Thyroid gland (tissue), 4 donors: Measurements from ENCODE around the gene BCL2L1.

ENCODE experiments used
- POLR2A ChIP-seq, 2 donors: fragments of 450-650 bp; IDR thresholded peaks; one replicate each; pipeline ENCODE4 v1.6.1; 2017; ENCODE audit warnings: antibody characterized with exemption in 2 of 2, mild to moderate bottlenecking in 2 of 2, moderate library complexity in 1 of 2
- TF ChIP-seq, protein P1 (sequence below), 6 experiments: fragments of 200-600 bp in 3 of 6; fragments of 450-650 bp in 3 of 6; sonication (generic) in 3 of 6; IDR thresholded peaks; one replicate each; pipeline ENCODE4 v1.5.1; 2016 to 2019; ENCODE audit warnings: antibody characterized with exemption in 6 of 6, mild to moderate bottlenecking in 2 of 6, inconsistent platforms in 1 of 6, moderate library complexity in 1 of 6

DNA sequence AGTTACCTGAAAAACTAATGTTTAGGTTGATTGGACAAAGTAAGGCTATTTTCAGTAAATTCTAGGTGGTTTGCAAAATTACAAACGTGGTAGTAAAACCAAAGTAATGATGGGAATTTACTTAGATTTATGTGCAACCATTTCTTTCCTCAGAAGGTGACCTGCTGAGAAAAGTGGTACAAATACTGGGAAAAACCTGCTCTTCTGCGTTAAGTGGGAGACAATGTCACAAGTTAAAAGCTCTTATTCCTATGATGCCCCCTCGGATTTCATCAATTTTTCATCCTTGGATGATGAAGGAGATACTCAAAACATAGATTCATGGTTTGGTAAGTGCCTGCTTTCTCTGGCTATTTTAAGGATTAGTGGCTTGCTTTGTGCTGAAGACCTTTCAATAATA lies 34.6 kb upstream of the BCL2L1 start:
- TF ChIP-seq, protein P1, sequence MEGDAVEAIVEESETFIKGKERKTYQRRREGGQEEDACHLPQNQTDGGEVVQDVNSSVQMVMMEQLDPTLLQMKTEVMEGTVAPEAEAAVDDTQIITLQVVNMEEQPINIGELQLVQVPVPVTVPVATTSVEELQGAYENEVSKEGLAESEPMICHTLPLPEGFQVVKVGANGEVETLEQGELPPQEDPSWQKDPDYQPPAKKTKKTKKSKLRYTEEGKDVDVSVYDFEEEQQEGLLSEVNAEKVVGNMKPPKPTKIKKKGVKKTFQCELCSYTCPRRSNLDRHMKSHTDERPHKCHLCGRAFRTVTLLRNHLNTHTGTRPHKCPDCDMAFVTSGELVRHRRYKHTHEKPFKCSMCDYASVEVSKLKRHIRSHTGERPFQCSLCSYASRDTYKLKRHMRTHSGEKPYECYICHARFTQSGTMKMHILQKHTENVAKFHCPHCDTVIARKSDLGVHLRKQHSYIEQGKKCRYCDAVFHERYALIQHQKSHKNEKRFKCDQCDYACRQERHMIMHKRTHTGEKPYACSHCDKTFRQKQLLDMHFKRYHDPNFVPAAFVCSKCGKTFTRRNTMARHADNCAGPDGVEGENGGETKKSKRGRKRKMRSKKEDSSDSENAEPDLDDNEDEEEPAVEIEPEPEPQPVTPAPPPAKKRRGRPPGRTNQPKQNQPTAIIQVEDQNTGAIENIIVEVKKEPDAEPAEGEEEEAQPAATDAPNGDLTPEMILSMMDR (IDR thresholded peaks at IDR 0.05), result no peak
- TF ChIP-seq POLR2A (IDR thresholded peaks at IDR 0.05), result no peak
